Right atrium auricular region (tissue), 2 donors: ENCODE results near the gene ECT2L. TPM values are rescaled to one million over a fixed set of nuclear protein-coding genes. Genes with fewer than 3 reads are reported as not detected.

ENCODE experiments used
- DNase-seq: peaks from one replicate; pipeline ENCODE4 v3.0.0-alpha.2; 2019; ENCODE audit warnings: low spot score
- H3K27ac ChIP-seq, 2 donors: fragments of 200-600 bp; sonication (generic); 1 replicate in 1 of 2; 2 replicates in 1 of 2; pipeline ENCODE4 v1.5.1; 2016 to 2019
- H3K27me3 ChIP-seq, 2 donors: fragments of 200-600 bp; sonication (generic); one replicate each; pipeline versions ENCODE4 v1.5.1 to v1.6.0; 2017 to 2019
- H3K36me3 ChIP-seq: fragments of 200-600 bp; sonication (generic); one replicate; pipeline ENCODE4 v1.5.1; 2016
- H3K4me1 ChIP-seq, 2 donors: fragments of 200-600 bp; sonication (generic); one replicate each; pipeline versions ENCODE4 v1.5.1 to v1.6.0; 2017 to 2019
- H3K4me3 ChIP-seq, 2 donors: fragments of 200-600 bp; sonication (generic); 1 replicate in 1 of 2; 2 replicates in 1 of 2; pipeline ENCODE4 v1.5.1; 2017 to 2019; ENCODE audit warnings: mild to moderate bottlenecking in 1 of 2, moderate library complexity in 1 of 2
- H3K9me3 ChIP-seq, 2 donors: fragments of 200-600 bp; sonication (generic); one replicate each; pipeline ENCODE4 v1.5.1; 2019
- CTCF ChIP-seq, 2 donors: fragments of 200-600 bp; sonication (generic); IDR thresholded peaks; one replicate each; pipeline ENCODE4 v1.5.1; 2019; ENCODE audit warnings: antibody characterized with exemption in 2 of 2
- total RNA-seq, 2 donors: library from RNA; depleted of rRNA; stranded (reverse); fragments of >200 nt; gene quantifications; one replicate each; pipeline ENCODE4 v1.1.0, GENCODE V29; 2016

The ECT2L gene
- total RNA-seq, 2 donors from 2014 or later = 1.1 to 3.5 TPM

- Histone ChIP-seq H3K36me3 (peaks cover 29% of the 10 kb centered on the region), H3K9me3 (no peaks in the 10 kb centered on the region), H3K27ac (no peak overlapping the region), H3K4me3 (no peak overlapping the region), H3K4me1 (peaks cover 0 to 13% of the 10 kb centered on the region in 2 donors), H3K27me3 (no peaks in the 10 kb centered on the region)
- no peak for TF ChIP-seq CTCF (IDR thresholded peaks at IDR 0.05)
- no peak for DNase-seq
These were observed 17.6 kb upstream of the ECT2L start for GRCh38 chr6:138778331-138778730.

- Histone ChIP-seq H3K9me3 (no peaks in the 10 kb centered on the region), H3K4me1 (peaks cover 0 to 12% of the 10 kb centered on the region in 2 donors), H3K4me3 (no peak overlapping the region), H3K27ac (no peak overlapping the region), H3K27me3 (no peaks in the 10 kb centered on the region), H3K36me3 (peaks cover 23% of the 10 kb centered on the region)
- no peak for DNase-seq
- TF ChIP-seq CTCF (IDR thresholded peaks at IDR 0.05) = no peak
These were observed 13.6 kb upstream of the ECT2L start for GRCh38 chr6:138782243-138782642.

GRCh38 chr6:138785079-138785478, 10.8 kb upstream of the ECT2L start:
- no peak for TF ChIP-seq CTCF (IDR thresholded peaks at IDR 0.05)
- Histone ChIP-seq H3K4me3 (no peak overlapping the region), H3K9me3 (no peaks in the 10 kb centered on the region), H3K36me3 (peaks cover 23% of the 10 kb centered on the region), H3K27me3 (no peaks in the 10 kb centered on the region), H3K27ac (no peak overlapping the region), H3K4me1 (peaks cover 0 to 12% of the 10 kb centered on the region in 2 donors)
- no peak for DNase-seq

- peak overlapping the region; percentile 13 to 42 for H3K27ac ChIP-seq
- no peak for TF ChIP-seq CTCF (IDR thresholded peaks at IDR 0.05)
These were observed 9.9 kb upstream of the ECT2L start for GRCh38 chr6:138785980-138786379.

GRCh38 chr6:138787138-138787537, 8.7 kb upstream of the ECT2L start:
- no peak for TF ChIP-seq CTCF (IDR thresholded peaks at IDR 0.05)
- Histone ChIP-seq H3K4me1 (peaks cover 0 to 12% of the 10 kb centered on the region in 2 donors), H3K27ac (no peak overlapping the region), H3K4me3 (no peak overlapping the region), H3K27me3 (no peaks in the 10 kb centered on the region), H3K36me3 (peaks cover 8% of the 10 kb centered on the region), H3K9me3 (no peaks in the 10 kb centered on the region)
- no peak for DNase-seq

More at GRCh38 chr6:138785980-138786379, 9.9 kb upstream of the ECT2L start:
- H3K4me1 ChIP-seq = peaks cover 0 to 12% of the 10 kb centered on the region in 2 donors
- peaks cover 17% of the 10 kb centered on the region for H3K36me3 ChIP-seq
- H3K9me3 ChIP-seq = no peaks in the 10 kb centered on the region
- H3K4me3 ChIP-seq = no peak overlapping the region
- H3K27me3 ChIP-seq = no peaks in the 10 kb centered on the region
- no peak for DNase-seq

- no peak for TF ChIP-seq CTCF (IDR thresholded peaks at IDR 0.05)
- Histone ChIP-seq H3K4me1 (peaks cover 0 to 12% of the 10 kb centered on the region in 2 donors), H3K4me3 (no peak overlapping the region), H3K36me3 (no peaks in the 10 kb centered on the region), H3K9me3 (no peaks in the 10 kb centered on the region), H3K27ac (no peak overlapping the region), H3K27me3 (no peaks in the 10 kb centered on the region)
- no peak for DNase-seq
These were observed 884 bp downstream of the ECT2L start for GRCh38 chr6:138796771-138797170.
